ENCODE results near the gene ADARB2.

Gene ADARB2

DNA sequence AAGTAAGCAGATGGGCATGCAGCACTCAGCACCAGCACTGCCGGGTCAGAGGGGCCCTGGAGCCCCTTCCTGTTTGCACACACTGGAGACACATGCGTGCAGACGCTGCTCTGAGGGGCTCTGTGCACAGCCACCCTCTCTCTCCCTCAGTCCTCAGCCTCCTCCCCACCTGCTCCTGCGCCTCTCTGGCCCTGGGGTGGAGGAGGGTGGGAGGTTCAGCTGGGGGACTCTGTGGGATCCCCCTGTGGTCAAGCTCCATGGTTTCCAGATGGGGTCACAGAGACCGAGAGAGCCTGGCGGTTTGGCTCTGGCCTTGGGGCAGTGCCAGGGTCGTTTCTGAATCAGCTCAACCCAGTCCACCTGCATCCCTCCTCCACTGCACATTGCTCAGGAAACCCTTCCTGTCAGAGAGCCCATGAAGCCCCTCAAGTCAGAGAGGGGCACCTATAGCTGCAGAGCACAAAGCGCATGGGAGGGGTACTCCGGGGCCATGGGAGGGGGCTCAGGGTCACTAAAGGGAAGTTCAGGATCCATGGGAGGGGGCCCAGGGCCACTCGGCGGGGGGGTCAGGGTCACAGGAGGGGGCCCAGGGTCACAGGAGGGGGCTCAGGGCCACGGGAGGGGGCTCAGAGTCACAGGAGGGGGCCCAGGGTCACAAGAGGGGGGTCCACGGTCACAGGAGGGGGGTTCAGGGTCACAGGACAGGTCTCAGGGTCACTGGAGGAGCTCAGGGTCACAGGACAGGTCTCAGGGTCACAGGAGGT is 161.7 kb downstream of the ADARB2 start:
- TF ChIP-seq POLR2A (IDR thresholded peaks at IDR 0.05; ENCODE audit: low read depth, low read length), result no peak
- no peak for DNase-seq (ENCODE audit: insufficient read length, low spot score)
- FAIRE-seq, result no peak

DNA sequence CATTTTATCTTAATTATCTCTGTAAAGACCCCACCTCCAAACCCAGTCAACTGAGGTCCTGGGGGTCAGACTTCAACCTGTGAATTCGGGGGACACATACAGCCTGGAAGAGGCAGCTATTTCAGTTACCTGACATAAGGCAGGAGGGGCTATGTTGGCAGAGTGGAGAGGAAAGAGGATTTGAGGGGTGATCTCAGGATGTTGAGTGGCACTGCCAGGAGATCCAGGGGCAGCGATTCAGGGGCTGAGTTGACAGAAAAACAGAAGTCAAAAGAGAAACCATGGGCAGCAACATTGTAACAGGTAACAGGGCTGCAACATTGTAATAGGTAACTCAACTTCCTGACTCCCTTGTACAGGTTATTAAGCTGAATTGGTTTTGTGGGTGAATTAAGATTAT is 162.6 kb downstream of the ADARB2 start:
- no peak for TF ChIP-seq POLR2A (IDR thresholded peaks at IDR 0.05; ENCODE audit: low read depth, low read length)
- no peak for DNase-seq (ENCODE audit: insufficient read length, low spot score)
- no peak for FAIRE-seq

DNA sequence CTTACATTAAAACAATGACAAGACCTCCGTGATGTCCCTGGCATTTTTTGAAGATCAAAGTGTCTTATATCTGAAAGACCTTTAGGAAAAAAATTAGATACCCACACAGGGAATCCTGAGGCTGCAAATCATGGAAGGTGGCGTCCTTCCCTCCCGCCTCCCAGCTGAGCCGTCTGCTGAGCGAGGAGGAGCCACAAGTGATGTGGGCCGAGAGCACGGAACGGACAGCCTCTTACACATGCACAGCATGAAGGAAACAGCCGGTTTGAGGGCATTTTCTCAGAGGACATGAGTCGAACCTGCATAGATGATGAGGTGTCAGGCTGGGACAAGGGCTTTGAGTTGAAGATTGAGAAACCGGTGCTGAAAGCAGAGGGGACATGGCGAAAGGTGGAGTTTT is 163.3 kb downstream of the ADARB2 start:
- no peak for FAIRE-seq
- no peak for DNase-seq (ENCODE audit: insufficient read length, low spot score)
- TF ChIP-seq POLR2A (IDR thresholded peaks at IDR 0.05; ENCODE audit: low read depth, low read length), result no peak

GRCh38 chr10:1573334-1573969 is 163.9 kb downstream of the ADARB2 start:
- DNase-seq (ENCODE audit: insufficient read length, low spot score) (no peak), FAIRE-seq (no peak)
- TF ChIP-seq POLR2A (IDR thresholded peaks at IDR 0.05; ENCODE audit: low read depth, low read length), result no peak

DNA sequence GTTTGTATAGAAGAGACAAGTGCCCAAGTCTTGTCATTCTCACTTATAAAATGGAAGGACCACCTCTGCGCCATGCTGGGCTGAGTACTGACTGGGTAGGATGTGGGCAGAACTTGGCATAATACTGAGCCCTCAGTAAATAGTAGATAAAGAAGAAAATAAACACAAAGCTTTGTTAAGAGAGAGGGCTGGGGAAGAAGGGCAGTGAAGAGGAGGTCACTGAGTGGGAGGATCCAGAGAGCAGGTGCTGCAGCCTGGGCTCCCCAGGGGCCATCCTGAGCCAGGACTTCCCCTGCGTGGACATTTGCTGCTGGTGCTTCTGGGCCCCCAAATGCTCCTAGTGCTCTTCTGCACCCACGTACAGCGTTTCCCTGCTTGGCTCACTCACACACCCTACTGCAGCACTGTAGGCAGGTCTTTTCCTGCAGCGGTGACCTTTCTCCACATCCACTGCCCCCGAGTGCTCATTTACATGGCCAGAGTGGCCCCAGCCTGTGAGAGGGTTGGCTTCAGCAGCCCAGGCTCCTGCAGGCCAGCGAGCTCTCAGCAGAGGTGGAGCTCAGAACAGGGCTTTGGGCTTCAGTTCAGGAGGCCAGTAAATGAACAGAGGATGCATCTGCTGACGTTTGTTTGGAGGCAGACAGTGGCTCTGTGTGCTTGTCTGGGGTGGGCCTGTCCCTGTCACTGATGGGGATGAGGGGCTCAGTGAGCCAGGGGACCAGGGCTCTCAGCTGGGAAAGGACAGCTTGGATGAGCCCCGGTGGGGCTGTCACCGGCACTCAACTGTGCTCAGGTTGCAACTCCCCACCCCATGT is 164.6 kb downstream of the ADARB2 start:
- no peak for DNase-seq (ENCODE audit: insufficient read length, low spot score)
- FAIRE-seq, result no peak
- TF ChIP-seq POLR2A (IDR thresholded peaks at IDR 0.05; ENCODE audit: low read depth, low read length), result no peak

GRCh38 chr10:1571587-1572237 is 165.6 kb downstream of the ADARB2 start:
- TF ChIP-seq POLR2A (IDR thresholded peaks at IDR 0.05; ENCODE audit: low read depth, low read length), result no peak
- DNase-seq (ENCODE audit: insufficient read length, low spot score), result no peak
- no peak for FAIRE-seq

DNA sequence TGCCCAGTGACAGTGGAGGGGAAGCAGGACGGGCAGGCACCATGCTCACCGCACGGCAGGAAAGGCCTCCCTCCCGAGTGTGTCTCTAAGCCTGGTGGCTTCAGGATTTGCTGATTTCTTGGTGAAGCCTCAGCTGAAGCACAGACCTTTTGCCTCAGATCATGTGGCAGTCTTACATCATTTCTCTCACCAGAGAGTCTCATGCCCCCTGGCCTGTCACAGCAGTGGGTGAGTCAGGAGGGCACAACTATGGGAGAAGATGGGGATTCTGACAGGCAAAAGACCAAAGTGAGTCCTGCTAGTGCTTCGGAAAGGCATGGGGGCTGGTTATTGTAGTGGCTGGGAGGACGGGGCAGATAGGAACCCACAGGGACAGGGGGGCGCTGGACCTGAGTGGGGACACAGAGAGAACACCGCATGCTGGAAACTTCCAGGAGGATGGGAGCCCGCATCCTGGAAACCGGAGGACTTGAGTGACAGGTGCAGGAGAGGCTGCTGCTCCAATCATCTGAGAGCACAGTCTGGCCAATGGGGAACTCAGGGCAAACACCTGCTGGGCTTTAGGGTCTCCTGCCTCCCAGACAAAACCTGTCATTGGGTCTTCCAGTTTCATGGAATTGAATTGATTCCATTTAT is 166.8 kb downstream of the ADARB2 start:
- FAIRE-seq (no peak), DNase-seq (ENCODE audit: insufficient read length, low spot score) (no peak)
- TF ChIP-seq POLR2A (IDR thresholded peaks at IDR 0.05; ENCODE audit: low read depth, low read length), result no peak

- TF ChIP-seq POLR2A (IDR thresholded peaks at IDR 0.05; ENCODE audit: low read depth, low read length), result no peak
- no peak for DNase-seq (ENCODE audit: insufficient read length, low spot score)
- FAIRE-seq, result no peak
Observed at GRCh38 chr10:1569208-1569607, 168.1 kb downstream of the ADARB2 start.

- no peak for TF ChIP-seq POLR2A (IDR thresholded peaks at IDR 0.05; ENCODE audit: low read depth, low read length)
- no peak for DNase-seq (ENCODE audit: insufficient read length, low spot score)
- FAIRE-seq, result no peak
Observed at GRCh38 chr10:1567742-1568495, 169.4 kb downstream of the ADARB2 start.

DNA sequence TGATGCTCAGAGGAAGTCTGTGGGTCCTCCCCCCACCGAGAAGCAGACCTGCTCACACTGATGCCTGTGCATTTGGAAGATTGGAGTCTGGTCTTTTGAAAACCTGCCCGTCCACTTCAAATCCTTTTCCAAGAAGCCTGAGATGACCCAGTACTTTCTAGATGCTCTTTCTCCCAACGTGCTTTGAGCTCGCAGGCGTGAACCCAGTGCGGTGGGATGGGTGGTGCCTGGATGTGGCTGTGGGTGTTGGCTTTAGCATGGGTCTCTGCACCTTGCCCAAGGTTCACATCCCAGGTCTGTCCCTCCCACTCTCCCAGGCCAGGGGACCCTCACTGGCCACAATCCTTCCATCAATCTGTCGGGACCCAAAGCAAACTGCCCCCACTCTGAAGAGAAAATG is 170.2 kb downstream of the ADARB2 start:
- TF ChIP-seq POLR2A (IDR thresholded peaks at IDR 0.05; ENCODE audit: low read depth, low read length), result no peak
- FAIRE-seq (no peak), DNase-seq (ENCODE audit: insufficient read length, low spot score) (no peak)

GRCh38 chr10:1564791-1565190 is 172.5 kb downstream of the ADARB2 start:
- FAIRE-seq (no peak), DNase-seq (ENCODE audit: insufficient read length, low spot score) (no peak)
- TF ChIP-seq POLR2A (IDR thresholded peaks at IDR 0.05; ENCODE audit: low read depth, low read length), result no peak

DNA sequence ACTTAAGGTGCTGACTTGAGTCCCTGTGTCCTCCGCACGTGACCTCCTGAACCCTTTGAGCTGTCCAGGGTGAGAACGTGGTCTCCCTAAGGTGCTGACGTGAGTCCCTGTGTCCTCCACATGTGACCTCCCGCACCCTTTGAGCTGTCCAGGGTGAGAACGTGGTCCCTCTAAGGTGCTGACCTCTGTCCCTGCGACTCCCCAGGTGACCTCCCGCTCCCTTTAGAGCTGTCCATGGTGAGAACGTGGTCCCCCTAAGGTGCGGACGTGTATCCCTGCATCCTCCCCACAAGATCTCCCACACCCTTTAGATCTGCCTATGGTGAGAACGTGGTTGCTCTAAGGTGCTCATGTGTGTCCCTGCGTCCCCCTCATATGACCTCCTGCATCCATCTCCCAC is 174.3 kb downstream of the ADARB2 start:
- no peak for TF ChIP-seq POLR2A (IDR thresholded peaks at IDR 0.05; ENCODE audit: low read depth, low read length)
- no peak for DNase-seq (ENCODE audit: insufficient read length, low spot score)
- FAIRE-seq, result no peak
